ENCODE data around the gene RNF13.

GRCh38 chr3:149808209-149808829 is 4.7 kb upstream of the RNF13 start:
- TF ChIP-seq CTCF (conservative IDR thresholded peaks at IDR 0.05; ENCODE audit: low read depth, low read length) (peak; percentile 90), MXI1 (IDR thresholded peaks at IDR 0.05; ENCODE audit: borderline replicate concordance, low read depth, low read length) (peak; percentile 87; the same call in 1 of the 2 replicates), RCOR1 (IDR thresholded peaks at IDR 0.05; ENCODE audit: insufficient replicate concordance, low read length) (no peak), SMC3 (IDR thresholded peaks at IDR 0.05; ENCODE audit: low read depth, low read length) (peak; percentile 91), BHLHE40 (IDR thresholded peaks at IDR 0.05; ENCODE audit: low read depth, low read length) (no peak), POLR2A (IDR thresholded peaks at IDR 0.05; ENCODE audit: low read depth, low read length) (no peak), FOS (IDR thresholded peaks at IDR 0.05; ENCODE audit: low read depth, low read length) (no peak), MAFK (IDR thresholded peaks at IDR 0.05; ENCODE audit: low read depth, low read length) (no peak)
- TF ChIP-seq, protein P1, sequence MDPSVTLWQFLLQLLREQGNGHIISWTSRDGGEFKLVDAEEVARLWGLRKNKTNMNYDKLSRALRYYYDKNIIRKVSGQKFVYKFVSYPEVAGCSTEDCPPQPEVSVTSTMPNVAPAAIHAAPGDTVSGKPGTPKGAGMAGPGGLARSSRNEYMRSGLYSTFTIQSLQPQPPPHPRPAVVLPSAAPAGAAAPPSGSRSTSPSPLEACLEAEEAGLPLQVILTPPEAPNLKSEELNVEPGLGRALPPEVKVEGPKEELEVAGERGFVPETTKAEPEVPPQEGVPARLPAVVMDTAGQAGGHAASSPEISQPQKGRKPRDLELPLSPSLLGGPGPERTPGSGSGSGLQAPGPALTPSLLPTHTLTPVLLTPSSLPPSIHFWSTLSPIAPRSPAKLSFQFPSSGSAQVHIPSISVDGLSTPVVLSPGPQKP (IDR thresholded peaks at IDR 0.05; ENCODE audit: borderline replicate concordance, low read depth, low read length) = no peak

All from IMR-90 (cell line).